Measurements from ENCODE around the gene SKP1.

The SKP1 gene

DNA sequence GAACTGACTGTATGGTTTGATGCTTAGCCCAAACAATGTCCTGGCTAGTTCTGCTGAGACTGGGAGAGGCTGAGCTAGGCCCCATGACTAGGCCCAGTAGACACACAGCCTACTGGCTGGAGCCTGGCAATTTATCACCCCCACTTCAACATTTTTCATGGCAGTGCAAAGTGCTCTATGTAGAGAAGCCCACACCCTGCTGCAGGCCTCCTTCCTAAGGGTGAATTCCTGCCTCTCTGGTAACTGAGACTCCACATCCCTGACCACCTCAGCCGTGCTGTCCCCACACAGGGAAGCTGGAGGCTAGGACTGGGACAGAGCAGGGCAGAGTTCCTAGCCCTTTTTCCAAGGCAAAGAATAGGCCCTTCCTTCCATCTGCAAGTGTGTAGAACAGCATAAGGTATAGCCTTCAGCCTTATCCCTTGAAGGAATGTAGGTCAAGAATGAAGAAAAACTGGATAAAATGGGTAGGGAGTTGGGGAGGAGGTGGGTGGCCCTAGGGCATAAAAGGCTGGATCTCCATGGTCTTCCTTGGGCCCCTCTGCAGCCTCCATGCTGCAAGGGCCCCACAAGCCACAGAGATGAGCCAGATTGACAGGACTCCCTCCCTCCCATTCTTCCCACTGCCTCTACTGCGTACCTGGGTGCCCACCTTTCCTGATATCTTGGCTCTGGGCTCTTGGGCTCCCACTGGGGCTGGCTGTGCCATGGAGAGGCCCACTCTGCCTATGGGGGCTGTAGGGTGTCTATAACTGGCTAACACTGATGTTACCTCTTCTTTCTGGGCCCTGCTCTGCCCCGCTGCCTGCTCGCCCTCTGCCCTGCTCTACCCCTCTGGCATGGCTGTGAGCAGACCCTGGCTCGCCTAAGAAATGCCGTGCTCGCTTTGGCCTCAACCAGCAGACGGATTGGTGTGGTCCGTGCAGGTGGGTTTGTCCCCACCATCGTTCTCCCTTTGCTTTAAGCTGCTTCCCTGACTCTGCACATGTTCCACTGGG, 32.5 kb downstream of the SKP1 start:
- DNase-seq: no peak

DNA sequence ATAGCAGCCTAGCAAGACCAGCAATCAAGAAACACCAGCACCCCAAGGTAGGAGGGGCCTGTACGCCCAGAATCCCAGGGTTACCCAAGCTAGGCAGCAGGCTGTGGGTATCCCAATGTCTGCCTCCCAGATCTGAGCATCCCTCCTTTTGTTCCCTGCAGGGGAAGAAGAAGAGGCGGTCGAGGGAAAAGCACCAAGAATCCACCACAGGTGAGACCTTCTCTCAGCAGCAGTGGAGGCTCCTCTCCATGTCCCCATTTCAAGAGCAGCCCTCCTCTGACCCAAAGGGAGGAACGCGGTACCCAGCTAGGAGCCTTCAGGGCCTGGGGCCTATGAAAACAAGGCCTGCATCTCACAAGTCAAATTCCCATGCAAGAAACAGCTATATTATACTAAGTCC, 33.3 kb downstream of the SKP1 start:
- DNase-seq: no peak

DNA sequence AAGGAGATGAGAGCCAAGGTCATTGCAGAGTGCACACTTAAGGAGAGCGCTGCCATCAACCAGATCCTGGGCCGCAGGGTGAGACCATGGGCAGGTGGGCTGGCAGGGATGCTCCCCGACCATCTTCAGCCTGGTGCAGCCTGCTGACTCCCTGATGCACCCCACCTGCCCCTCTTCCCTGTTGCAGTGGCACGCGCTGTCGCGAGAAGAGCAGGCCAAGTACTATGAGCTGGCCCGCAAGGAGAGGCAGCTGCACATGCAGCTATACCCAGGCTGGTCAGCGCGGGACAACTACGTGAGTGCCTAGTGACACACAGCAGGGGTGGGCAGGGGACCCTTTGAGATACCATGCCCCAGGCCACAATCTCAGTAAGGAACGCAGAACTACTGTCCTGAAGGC, 33.9 kb downstream of the SKP1 start:
- DNase-seq: no peak

DNA sequence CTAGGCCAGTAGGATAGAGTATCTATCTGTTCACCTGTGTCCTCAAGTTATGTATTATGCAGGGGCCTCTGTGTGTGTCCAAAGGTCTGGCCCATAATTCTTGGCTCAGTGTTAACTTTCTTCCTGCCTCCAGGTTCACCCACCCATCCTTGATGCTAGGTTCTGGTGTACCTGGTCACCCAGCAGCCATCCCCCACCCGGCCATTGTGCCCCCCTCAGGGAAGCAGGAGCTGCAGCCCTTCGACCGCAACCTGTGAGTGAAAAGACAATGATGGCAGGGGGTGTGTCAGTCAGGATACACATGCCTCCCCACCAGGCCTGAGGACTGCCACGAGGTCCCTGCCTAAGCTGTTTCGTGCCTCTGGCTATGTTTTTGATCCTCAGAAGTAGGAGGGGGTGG, 34.7 kb downstream of the SKP1 start:
- DNase-seq: no peak

DNA sequence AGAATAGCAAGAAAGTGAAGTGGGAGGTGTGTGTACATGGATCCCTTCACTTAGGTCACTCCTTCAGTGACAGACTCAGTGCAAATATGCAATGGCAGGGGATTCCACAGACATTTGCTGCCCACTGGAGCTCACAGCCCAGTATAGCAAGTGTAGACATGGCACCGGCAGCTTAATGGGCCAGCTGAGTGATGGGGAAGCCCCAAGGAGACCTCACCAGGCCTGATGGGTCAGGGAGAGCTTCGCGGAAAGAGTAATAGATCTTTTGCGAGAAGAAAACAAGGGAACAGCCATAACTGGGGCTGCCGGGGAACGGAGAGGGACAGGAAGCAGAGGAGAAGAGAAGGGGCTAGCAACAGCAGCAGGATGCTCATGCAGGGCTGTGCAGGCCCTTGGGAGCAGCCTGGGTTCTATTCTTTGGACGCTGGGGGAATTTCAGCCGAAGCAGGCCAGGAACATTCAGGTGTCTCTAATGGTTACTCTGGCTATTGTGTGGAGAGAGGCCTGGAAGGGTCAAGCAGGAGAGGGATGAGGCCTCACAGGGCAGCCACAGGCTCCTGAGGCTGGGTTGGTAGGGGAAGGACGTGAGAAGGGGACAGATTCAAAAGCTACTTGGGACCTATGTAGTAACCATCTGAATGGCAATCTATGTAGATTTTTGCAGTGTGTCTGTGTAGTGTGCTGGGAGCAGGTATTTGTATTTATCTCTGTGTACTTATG, 35.3 kb downstream of the SKP1 start:
- no peak for DNase-seq

DNA sequence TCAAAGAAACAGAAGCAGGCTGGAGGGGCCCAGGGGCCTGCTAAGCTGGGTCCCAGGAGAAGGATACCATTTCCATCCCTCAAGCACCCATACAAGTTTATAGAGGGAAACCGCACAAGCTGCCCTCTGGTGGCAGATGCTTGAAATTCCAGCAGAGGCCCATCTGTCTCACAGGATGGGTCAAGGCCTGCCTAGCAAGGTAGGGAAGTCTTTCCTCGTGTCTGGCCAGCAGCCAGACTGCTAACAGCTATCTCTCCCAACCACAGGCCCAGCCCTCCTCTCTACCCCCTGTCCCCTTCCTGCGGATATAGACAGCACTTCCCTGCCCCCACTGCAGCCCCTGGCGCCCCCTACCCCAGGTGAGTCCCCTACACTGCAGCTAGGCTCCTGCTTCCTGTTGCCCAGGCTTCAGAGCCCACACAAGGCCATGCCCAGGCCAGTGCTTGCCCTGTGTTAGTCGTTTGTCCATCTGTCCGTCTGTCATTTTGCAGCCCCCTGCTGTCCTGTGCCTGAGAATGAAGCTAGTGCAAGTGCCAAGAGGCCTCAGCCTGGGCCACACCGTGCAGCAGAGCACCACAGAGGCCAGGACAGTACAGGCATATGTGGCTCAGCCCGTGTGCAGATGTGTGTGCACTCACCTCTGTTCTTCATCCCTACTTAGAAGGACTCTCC, 36.1 kb downstream of the SKP1 start:
- no peak for DNase-seq

DNA sequence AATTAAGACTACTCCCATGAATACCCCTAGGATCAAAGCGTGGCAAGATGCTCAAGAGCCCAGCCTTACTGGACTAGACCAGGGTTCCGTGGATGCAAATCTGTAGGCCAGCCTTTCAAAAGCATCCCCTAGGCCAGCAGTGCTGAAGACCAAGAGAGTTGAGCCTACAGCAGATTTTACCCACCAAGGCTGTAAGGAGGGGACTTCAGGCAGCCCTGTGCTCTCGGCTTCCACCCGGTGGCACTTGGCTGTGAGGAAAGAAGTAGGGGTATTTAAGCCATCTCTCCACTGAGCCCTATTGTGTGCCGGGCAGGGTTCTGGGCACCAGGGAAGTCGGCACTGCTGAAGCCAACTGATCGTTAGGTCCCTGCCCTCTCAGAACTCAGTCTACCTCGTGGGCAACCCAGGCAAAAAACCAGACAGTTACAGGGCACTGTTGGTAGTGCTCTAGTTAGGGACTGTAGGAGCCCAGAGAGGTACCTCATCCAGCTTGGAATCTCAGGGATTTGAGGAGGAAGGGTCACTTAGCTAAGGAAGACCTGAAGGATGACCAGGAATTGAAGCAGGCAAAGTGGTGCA, 36.8 kb downstream of the SKP1 start:
- DNase-seq: no peak

DNA sequence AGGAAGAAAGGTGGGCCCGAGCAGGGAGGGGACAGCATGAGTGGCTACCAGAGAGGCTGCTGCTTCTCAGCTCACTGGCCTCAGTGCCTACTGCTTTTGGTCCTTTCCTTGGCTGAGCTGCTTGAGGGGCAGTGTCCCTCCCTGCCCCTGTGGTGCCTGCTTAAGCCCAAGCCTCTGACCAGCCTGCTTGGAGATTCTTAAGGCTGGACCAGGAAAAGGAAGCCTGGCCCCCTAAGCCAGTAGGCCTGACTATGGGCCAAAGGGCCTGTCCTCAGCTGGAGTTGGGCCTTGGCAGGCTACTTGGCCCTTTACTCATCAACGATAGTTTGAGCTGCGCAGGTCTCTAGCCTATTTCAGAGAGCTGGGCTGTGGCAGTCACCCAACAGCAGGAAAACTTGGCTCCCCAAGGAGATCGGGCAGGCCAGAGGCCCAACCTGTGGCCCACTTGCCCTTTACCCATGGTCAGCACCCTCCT, 37.3 kb downstream of the SKP1 start:
- DNase-seq: no peak

DNA sequence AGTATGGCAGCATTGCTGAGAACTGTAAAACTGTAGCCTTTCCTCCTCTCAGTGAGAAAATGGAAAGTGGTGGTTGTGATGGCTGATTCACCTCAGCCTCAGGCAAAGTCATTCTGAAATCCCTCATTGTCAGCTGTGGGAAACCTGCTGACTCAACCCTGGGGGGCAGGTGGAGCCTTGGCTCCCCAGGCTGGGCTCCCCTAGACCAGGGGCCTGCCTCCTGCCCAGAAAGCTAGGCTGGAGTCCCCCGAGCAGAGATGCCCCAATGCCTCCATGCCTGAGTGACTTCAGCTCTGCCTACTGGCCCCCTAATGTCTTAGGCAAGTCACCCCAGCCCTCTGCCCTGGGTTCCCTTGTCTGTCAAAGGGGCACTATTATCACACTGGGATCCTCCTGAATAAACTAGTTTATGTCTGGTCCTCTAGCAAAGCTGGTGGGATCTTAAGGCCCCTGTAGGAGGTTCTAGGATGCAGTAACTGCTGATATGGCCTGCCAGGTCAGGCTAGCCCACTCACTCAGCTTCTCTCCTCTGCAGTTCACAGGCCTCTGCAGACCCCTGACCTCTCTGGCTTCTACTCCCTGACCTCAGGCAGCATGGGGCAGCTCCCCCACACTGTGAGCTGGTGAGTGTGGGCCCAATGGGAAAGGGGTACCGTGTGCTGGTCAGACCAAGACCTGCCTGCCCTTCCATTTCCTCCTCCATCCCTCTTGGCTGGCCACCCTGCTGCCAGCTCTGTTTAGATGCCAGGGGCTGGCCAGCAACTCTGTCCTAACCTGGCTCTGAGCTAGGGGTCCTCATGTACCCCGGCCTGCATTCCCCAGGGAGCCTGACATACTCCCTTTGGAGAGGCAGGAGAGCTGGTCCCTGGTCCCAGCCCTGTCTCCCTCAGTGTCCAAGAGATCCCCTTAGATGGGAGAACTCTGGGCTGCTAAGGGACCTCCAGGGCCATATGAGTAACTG, 38.1 kb downstream of the SKP1 start:
- DNase-seq: no peak

DNA sequence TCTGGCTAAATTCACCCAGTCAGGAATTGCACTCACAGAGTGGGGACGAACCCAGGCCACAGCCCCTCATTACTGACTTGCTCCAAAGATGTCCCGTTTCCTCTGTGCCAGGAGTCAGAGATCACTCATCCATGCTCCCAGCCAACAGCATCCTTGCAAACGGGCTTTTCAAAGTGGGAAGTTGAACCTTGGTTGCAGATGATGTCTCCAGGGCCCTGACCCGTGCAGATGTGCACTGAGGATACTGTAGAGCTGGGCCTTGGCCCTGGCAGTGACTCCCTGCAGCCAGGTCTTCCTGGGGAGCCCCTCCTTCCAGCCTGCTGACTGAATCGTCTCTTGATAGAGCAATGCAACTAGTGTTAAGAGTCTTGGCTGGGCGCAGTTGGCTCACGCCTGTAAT, 40.0 kb downstream of the SKP1 start:
- no peak for DNase-seq

DNA sequence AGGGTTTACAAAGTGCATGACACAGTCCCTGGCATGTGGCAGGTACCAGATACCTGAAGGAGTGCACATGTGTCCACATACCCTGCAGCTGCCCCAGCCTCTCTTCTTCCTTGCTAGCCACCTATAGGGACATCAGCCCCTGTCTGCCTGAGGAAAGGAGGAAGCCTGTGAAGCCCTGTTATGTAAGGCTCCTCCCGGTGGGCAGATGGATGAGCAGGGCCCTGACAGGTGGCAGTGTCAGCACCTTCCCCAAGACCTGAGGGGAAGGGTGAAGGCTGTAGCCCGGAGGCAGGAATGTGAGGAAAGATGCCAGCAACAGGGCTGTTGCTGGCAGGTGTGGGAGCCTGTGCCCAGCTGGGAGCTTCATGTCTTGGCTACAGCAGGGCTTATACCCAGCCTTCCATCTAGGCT, 40.5 kb downstream of the SKP1 start:
- DNase-seq: no peak

DNA sequence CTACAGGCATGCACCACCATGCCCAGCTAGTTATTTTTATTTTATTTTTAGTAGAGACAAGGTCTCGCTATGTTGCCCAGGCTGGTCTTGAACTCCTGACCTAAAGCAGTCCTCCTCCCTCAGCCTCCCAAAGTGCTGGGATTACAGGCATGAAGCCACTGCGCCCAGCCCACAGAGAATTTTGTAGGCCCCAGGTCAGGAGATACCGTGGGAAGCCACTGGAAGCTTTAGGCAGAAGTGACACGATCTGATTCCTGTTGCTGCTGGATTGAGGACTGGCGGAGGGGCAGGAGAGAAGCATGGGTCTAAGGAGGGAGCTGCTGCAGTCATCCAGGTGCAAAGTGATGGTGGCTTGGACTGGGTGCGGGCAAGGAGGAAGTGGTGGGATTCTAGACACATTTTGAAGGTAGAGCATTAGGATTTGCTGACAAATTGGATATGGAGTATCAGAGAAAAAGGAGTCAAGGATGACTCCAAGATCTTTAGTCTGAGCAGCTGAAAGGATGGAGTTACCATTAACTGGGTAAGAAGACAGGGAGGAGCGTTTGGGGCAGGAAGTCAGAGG, 41.6 kb downstream of the SKP1 start:
- DNase-seq: no peak

DNA sequence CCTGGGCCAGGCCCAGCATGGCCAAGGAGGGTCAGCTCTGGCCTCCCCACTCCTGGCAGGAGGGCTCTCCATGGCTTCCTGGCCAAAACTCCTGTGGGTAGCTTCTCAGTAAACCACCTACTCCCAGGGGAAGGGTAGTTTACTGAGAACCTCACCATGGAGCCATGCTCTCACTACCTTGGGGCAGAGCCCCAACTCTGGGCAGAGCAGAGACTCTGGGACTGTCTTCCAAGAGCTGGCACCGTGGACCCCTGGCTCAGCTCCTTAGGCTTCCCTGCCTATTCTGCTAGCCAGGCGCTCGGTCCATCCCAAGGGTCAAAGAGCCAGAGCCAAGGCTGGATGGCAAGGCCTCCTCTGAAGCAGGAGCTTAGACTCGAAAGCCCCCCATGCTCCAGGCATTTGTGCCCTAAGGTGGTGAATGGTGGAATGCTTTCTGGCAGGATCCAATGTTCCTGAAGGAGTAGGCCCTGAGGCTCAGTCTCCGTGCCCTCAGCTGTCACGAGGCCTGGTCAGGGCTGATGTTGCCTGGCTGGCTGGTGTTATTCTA, 42.7 kb downstream of the SKP1 start:
- no peak for DNase-seq

DNA sequence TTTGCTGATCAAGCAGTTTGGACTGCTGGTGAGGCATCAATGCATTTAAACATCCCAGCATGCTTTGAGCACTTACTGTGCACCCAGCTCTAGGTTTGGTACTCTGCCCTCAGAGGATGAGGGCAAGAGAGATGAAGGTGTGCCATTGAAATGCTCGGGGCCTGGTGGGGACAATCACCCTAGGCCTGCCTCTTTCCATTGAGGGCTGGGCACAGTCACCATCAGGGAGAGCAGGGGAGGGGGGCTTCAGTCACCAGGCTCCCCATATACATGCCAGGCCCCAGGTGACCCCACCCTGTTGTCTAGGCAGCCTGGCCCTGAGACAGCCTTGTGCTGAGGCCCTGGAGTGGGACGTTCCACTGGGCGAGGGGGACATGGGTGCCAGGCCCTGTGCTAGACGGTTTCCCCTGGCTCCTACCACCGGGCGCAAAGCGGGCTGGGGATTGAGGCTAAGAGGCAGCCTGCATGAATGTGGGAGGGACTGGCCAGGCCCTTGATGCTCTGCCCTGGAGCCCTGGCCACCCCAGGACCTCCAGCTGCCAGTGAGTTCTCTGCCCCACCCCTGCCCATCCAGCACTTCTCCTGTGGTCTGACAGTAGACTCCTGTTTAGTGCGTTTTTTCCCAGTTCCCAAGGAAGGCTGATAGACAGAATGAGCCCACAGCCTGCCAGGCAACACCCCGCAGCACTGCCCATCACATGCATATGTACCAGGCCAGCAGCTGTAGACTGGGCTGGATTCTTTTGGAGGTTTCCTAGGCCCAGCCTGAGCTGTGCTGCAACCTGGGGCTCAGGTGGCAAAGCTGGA, 43.4 kb downstream of the SKP1 start:
- no peak for DNase-seq

DNA sequence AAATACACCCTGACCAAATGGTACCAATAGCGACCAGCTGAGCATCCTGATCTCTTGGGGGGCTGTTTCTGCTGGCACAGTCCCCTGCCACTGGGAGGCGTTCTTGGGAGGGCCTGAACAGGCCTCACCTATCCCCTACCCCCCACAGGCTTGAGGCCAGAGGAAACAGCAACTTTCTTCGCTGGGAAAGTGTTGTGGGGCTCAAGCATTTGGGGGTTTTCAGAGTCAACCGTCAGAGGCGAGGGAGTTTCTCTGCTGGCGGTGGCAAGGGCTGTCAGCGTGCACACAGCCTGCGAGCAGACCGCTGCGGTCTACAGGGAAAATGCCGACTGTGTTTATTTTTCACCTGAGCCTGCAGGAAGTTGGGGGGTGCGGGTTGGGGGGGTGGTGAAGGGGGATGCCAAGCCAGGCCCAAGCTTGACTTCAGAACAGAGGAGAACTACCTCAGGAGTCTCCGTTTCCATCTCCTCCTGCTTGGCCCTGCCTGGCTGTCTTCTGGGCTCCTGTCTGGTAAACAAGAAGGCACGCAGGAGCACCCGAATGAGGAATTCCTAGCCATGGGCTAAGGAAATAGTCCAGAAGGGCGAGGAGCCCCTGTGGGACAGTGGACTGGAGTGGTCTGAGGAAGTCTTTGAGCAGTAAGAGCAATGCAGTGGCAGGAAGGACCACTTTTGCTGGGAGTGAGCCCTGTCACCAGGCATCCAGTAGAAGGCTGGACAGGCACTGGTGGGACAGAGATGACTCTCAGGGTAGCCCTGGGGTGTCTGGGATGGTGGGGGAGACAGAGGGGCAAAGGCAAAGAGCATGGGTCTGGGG, 44.2 kb downstream of the SKP1 start:
- no peak for DNase-seq

DNA sequence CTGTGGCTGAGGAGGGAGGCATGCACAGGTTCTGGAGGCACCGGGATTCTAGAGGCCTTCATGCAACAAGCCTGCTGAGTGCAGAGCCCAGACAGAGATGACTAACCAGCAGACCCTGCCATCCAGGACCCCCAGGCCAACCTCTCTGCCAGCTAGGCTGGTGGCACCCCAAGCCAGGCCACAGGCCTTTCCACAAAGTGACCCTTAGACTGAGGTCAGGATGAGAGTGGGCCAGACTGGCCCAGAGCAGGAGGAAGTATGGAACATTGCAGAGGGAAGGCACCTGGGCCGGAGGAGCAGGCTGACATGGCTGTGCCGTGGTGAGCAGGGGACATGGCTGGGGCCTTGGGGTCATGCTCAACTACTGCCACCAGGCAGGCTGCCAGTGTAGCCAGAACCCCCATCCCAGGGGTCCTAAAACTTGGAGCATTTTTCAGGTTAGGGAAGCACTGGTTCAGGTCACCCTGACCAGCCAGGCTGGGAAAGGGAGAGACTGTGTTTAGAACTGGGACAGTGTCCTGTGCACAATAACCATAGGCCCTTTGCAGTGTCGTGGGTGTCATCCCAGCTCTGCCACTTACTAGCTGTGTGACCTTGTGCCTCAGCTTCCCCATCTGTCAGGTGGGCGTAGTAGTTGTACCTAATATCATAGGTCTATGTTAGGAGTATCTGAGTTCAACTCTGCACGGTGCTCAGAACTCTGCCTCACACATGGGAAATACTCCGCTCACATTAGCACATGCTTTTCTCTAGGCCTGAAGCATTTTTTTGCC, 45.0 kb downstream of the SKP1 start:
- DNase-seq: no peak

DNA sequence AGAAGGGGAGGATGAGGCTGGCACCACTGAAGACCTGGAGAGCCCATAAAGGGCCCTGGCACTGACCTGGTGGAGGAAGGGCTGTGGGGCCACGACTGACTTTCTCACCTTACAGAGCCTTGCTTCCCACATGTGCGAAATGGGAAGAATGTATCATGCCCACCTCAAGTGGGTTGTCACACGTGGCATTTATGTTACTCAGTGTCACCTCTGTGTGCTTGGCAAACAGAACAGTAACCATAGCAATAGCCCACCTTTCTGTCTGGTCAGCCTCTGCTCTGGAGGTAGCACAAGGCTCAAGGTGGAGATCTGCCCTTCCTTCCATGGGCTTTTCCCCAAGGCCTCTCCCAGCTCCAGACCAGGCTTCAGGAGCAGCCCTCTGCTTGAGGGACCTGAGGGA, 45.6 kb downstream of the SKP1 start:
- DNase-seq: no peak

Measured in right kidney (tissue), 1 donor.